GM12865 (cell line): Measurements from ENCODE around the gene ASPSCR1.

Source experiments
- DNase-seq: peaks from one replicate; pipeline ENCODE4 v3.0.0; 2010; ENCODE audit warnings: low read depth
- H3K4me3 ChIP-seq: 2 replicates; pipeline ENCODE4 v1.5.1; 2011; ENCODE audit warnings: mild to moderate bottlenecking, low read depth, low read length, control low read depth
- TF ChIP-seq, protein P1 (sequence below): IDR thresholded peaks from 2 replicates; pipeline ENCODE4 v1.5.1; 2011; ENCODE audit warnings: low read length, control low read depth, low read depth, inconsistent platforms; ENCODE audit not compliant: insufficient read depth; ENCODE audit errors: missing control alignments

ASPSCR1 gene

GRCh38 chr17:81967533-81968395 lies 9.7 kb upstream of the ASPSCR1 start:
- no peak overlapping the region for H3K4me3 ChIP-seq
- TF ChIP-seq, protein P1, sequence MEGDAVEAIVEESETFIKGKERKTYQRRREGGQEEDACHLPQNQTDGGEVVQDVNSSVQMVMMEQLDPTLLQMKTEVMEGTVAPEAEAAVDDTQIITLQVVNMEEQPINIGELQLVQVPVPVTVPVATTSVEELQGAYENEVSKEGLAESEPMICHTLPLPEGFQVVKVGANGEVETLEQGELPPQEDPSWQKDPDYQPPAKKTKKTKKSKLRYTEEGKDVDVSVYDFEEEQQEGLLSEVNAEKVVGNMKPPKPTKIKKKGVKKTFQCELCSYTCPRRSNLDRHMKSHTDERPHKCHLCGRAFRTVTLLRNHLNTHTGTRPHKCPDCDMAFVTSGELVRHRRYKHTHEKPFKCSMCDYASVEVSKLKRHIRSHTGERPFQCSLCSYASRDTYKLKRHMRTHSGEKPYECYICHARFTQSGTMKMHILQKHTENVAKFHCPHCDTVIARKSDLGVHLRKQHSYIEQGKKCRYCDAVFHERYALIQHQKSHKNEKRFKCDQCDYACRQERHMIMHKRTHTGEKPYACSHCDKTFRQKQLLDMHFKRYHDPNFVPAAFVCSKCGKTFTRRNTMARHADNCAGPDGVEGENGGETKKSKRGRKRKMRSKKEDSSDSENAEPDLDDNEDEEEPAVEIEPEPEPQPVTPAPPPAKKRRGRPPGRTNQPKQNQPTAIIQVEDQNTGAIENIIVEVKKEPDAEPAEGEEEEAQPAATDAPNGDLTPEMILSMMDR: no peak
- peak; percentile 84 for DNase-seq

DNA sequence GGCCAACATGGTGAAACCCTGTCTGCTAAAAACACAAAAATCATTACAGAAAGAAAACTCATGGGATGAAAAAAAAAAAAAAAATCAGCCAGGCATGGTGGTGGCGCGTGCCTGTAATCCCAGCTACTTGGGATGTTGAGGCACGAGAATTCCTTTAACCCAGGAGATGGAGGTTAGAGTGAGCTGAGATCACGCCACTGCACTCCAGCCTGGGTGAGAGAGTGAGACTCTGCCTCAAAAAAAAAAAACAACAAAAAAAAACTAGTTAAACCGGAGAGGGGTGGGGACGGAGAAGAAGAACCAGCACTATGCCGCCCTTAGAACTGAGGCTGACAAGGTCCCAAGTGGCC lies 9.1 kb upstream of the ASPSCR1 start:
- DNase-seq: no peak
- TF ChIP-seq, protein P1: no peak
- H3K4me3 ChIP-seq: no peak overlapping the region

- TF ChIP-seq, protein P1: no peak
- no peak for DNase-seq
- H3K4me3 ChIP-seq: no peak overlapping the region
These were observed 8.3 kb upstream of the ASPSCR1 start for GRCh38 chr17:81968850-81969812.

- TF ChIP-seq, protein P1: no peak
- no peak overlapping the region for H3K4me3 ChIP-seq
- DNase-seq: no peak
These were observed 4.0 kb upstream of the ASPSCR1 start for GRCh38 chr17:81973432-81973831.

DNA sequence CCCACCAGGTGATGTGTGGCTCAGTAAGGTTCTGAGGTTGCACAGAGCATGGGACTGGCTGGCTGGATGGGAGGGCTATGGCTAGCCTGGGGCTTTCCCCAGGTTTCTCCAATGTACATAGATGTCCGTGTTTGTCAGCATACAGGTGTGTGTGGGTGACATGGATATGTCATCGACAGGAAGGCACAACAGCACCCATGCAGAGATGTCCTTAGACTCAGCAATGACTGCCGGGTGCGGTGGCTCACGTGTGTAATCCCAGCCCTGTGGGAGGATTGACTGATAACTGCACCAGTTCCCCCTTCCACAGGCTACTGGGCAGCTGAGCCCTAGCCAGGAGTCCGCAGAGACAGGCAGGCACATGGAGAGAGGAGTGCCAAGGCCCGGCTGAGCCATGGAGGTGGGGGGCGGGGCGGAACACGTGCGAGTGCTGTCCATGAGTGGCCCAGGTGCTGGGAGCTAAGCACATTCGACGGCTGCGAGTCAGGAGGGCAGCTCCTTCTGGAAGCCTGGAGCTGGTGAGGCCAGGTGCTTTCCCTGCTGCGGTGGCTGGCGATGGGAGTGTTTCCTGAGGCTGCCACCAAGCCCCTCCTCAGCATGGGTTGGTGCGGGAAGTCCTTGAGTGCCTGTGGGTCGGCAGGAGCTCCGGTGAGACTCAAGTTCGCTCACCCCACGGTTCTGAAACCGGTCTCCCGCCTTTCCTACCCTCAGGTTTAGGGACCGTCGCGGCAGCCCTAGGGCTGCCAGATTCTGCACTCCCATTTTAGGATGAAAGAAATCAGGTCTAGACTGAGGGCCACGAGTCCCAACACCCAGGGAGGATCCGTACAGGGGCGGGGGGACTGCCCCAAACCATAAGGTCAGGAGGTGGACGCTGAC lies 858 bp upstream of the ASPSCR1 start:
- TF ChIP-seq, protein P1: no peak
- DNase-seq: peak; percentile 42

More for the DNA sequence above, 858 bp upstream of the ASPSCR1 start:
- H3K4me3 ChIP-seq: peak overlapping the region; percentile 84
